HG03108 (cell line): ENCODE data around the gene CDC42EP1.
"Not testable (repeated sequence)": the region's sequence is repeated elsewhere in the genome, so short reads cannot be mapped to it uniquely, and the experiment has no call there.

ENCODE experiments used
- ATAC-seq: cut with Tn5 transposase; IDR thresholded peaks from one replicate; pipeline ENCODE4 v1.9.1; 2021; ENCODE audit warnings: moderate library complexity; ENCODE audit not compliant: unreplicated experiment

CDC42EP1 gene

DNA sequence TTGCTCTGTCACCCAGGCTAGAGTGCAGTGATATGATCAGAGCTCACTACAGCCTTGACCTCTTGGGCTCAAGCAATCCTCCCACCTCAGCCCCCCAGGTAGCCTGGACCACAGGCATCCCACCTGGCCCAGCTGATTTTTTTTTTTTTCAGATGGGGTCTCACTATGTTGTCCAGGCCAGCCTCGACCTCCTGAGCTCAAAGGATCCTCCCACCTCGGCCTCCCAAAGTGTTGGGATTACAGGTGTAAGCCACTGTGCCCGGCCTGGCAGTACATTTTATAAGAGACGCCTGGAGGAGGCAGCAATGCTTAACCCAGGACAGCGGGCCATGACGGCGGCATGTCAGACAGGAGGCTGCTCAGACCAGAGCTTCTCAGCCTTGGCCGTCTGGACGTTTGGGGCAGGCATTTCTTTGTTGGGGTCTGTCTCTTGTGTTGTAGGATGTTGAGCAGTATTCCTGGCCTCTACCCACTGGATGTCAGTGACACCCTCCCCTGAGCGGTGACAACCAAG, 15.3 kb downstream of the CDC42EP1 start:
- ATAC-seq = no peak

GRCh38 chr22:37578002-37578401, 17.7 kb downstream of the CDC42EP1 start:
- ATAC-seq = no peak

DNA sequence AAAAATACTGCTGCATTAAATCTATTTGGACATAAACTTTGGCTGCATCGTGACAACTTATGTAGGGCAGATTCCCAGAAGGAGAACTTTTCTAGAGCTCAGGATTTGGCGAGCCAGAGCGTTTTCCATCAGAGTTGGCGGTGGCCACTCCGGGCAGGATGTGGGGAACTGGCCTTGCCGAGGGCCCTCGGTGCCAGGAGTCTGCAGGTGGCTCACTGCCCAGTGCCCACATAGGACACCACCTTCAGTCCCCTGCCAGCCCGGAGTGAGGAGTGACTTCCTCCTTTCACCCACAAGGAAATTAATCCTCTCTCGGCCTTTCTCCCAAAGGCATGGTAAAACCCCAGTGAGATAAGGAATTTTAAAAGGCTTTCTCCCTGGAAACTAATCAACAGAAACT, 21.2 kb downstream of the CDC42EP1 start:
- no peak for ATAC-seq

DNA sequence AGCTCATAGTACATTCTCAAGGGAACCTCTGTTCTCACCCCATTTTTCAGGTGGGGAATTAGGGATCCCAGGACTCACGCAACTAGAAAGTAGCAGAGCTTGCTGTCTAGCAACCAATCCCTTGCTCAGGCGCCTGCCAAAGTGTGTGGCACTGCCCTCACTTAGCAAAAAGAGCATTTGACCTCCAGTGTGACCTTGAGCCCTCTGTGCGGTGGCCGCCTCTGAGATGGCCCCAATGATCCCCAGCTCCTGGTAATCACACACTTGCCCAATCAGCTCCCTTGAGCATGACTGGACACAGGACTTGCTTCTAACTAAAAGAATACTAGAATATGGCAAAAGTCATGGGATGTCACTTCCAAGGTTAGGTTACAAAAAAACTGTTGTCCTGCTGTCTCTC, 22.2 kb downstream of the CDC42EP1 start:
- no peak for ATAC-seq

DNA sequence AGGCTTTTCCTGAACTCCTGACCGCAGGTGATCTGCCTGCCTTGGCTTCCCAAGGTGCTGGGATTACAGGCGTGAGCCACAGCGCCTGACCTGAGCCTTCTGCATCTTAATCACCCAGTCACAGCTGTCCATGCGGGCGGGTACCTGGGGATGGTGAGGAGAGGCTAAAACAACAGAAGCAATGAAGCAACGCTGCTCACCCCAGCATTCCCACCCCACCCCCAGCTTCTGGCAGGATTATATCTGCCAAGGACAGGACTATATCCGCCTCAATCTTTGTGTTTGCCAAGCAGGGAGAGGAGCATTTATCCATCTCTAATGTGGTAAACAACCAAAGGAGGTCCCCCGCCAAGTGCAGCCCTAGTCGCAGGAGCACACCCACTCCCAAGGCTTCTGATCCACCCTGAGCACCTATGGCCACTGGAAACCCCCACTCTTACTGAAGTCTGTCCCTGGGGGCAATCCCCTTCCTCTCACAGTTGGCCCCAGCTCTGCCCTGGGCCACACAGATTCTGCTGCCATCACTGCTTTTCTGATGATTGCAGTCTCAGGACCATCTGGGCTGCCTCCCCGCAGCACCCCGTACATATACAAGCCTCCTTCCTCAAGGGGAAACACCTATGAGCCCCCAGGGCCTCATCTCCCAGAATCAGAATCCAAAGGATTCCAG, 28.4 kb downstream of the CDC42EP1 start:
- ATAC-seq = no peak

GRCh38 chr22:37589636-37590035, 29.4 kb downstream of the CDC42EP1 start:
- no peak for ATAC-seq

GRCh38 chr22:37591081-37591480, 30.8 kb downstream of the CDC42EP1 start:
- not testable (repeated sequence) for ATAC-seq

DNA sequence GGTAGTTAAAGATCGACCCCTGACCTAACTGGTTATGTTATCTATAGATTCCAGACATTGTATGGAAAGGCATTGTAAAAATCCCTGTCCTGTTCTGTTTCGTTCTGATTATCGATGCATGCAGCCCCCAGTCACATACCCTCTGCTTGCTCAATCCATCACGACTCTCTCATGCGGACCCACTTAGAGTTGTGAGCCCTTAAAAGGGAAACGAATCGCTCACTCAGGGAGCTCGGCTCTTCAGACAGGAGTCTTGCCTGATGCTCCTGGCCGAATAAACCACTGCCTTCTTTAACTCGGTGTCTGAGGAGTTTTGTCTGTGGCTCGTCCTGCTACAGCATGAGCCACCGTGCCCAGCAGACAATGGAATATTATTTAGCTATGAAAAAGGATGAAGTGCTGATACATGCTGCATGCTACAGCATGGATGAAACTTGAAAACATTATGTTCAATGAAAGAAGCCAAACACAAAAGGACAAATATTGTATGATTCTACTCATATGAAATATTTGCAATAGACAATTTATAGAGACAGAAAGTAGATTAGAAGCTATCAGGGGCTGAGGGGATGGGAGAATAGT, 31.6 kb downstream of the CDC42EP1 start:
- no peak for ATAC-seq

DNA sequence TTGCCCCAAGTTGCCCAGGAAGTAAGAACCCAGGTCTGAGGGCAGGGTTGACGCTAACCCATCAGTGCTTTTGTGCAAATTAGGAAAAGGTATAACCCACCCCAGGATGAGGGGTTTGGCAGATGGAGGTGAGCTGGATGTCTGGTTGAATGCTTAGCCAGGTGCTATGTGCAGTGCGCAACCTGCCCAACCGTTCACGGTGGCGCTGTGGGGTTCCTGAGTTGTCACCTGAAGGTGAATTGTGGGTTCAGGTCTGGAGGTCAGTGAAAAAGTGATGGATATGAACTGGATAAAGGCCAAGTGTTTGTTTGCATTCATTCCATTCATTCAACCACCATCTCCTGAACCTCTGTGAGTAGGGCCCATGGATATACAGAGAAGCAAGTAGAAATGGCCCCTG, 34.0 kb downstream of the CDC42EP1 start:
- ATAC-seq = no peak

DNA sequence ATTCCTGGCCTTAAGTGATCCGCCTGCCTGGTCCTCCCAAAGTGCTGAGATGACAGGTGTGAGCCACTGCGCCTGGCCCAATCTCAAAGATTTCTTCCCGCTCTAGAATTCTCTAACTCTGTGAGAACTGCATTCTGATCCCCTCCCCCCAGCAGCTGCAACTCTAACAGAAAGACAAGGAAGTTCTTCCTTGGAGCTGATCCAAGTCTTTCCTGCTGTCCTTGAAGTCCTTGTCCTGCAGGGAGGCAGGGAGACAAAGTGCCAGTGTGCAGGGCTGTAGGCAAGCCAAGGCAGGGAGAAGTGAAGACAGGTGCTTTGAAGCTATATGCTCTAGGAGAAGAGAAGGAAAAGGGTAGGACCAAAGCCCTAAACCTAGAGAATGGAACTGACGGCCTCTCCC, 38.9 kb downstream of the CDC42EP1 start:
- ATAC-seq = no peak

GRCh38 chr22:37601203-37601539, 40.9 kb downstream of the CDC42EP1 start:
- no peak for ATAC-seq

DNA sequence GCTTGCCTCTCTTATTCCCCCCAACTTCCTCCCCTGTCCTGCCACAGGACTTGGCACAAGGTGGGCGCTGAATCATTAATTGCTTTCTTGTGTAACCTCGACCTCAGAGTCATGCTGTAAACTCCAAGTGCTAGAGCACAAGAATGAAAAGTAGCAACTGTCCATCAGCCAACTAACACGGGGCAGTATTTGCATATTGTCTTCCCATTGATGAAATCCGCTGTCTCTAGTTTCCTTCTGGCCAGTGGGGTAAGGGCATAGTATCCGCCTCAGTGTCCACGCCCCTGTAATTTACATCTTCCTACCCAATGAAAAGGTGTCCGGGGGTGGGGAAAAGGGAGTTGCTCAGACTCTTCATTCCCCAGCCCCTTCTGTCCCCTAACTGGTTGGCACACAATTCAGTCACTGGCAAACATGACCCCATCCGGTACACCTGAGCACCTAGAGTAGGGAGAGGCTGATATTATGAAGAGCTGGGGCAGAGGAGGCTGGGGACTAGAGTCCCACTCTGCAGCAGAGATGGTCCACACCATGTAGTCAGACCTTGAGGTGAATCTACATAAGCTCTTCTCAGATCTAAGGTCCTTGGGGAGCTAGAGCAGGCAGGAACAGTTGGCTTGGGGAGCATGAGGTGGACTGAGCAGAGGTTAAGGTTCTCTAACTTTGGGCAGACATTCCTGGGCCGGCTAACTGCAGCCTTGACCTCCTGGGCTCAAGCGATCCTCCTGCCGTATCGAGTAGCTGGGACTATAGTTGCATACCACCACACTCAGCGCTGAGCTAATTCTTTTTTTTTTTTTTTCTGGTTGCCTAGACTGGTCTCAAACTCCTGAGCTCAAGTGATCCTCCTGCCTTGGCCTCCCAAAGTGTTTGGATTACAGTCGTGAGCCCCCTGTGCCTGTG, 41.5 kb downstream of the CDC42EP1 start:
- ATAC-seq = no peak

DNA sequence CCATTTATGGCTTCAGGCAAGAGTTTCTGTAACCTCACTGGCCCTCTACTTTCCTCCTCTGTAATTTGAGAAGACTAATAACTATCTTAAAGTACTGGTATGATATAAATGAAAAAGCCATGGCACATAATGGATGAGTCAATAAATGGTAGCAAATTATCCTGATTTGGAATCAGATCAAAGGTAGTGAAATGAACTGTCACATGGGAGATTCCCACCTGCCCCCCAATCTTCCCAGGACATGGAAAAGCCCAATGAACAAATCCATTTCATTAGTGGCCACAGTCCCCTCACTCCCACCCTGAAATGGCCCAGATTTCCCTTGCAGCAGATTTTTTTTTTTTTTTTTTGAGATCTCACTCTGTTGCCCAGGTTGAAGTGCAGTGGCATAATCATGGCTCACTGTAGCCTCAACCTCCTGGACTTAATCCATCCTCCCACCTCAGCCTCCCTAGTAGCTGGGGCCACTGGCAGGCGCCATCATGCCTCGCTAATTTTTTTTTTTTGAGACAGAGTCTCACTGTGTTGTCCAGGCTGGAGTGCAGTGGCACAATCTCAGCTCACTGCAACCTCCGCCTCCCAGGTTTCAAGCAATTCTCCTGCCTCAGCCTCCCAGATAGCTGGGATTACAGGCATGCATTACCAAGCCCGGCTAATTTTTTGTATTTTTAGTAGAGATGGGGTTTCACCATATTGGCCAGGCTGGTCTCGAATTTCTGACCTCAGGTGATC, 42.4 kb downstream of the CDC42EP1 start:
- not testable (repeated sequence) for ATAC-seq

GRCh38 chr22:37604074-37604473, 43.8 kb downstream of the CDC42EP1 start:
- ATAC-seq = no peak

DNA sequence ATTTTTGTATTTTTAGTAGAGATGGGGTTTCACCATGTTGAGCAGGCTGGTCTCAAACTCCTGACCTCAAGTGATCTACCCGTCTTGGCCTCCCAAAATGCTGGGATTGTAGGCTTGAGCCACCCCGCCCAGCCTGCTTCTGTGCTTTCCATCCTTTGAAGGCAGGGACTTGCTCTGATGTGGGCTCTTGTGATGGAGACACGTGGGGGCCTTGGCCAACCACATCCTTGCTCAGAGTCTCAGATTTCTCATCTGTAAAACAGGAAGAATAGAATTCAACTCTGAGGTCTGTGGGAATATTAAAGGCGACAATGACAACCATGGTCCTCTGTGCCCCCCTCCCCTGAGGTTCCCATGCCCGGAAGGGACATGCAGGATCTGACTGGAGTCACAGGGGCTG, 44.6 kb downstream of the CDC42EP1 start:
- no peak for ATAC-seq

GRCh38 chr22:37607010-37607934, 47.0 kb downstream of the CDC42EP1 start:
- ATAC-seq = peak; percentile 37

- peak; percentile 1 for ATAC-seq
Observed at GRCh38 chr22:37607935-37608476, 47.7 kb downstream of the CDC42EP1 start.

DNA sequence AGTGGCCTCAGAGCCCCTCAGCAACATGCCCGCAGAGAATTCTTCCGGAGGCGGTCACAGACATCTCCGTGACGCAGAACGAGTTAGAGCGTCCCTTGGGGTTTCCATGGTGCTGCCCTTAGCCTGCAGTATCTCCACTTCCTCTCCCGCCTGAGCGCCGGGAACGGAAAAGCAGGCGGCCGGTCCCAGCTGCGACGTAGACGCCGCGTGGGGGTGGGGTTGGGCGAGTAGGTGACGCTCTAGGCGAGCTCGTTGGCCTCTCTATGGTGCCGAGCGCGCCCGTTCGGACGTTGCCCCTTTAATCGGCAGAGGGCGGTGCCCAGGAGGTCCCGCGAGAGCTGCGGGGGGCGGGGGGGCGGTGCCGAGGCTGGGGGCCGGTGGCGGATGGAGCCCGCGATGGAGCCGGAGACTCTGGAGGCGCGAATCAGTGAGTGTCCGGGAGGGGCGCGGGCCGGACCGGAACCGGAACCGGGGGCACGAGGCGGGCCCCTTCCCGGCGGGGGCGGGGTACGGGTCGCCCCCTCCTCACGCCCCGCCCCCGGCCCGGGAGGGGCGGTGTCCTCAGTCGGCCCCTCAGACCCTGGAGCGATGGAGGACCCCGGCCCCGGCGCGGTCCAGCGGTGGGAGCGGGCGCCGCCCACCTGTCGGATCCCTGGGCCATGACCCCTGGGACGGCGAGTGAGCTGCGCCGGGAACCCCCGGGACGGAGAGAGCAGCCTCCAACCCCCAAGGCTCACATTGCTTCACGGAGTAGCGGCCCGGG, 48.4 kb downstream of the CDC42EP1 start, which contains the start of gene GGA1:
Gene GGA1 (plus strand): TSS at position 358 of the 763 bp plus-strand sequence. CDS start 27 bp downstream, at position 385.
- peak; percentile 62 for ATAC-seq
